GM21390 (cell line): ENCODE results near the gene SUGCT.
"Not testable (repeated sequence)": the region's sequence is repeated elsewhere in the genome, so short reads cannot be mapped to it uniquely, and the experiment has no call there.

Source experiments
- ATAC-seq: cut with Tn5 transposase; IDR thresholded peaks from one replicate; pipeline ENCODE4 v1.9.1; 2021; ENCODE audit not compliant: unreplicated experiment

Gene SUGCT

DNA sequence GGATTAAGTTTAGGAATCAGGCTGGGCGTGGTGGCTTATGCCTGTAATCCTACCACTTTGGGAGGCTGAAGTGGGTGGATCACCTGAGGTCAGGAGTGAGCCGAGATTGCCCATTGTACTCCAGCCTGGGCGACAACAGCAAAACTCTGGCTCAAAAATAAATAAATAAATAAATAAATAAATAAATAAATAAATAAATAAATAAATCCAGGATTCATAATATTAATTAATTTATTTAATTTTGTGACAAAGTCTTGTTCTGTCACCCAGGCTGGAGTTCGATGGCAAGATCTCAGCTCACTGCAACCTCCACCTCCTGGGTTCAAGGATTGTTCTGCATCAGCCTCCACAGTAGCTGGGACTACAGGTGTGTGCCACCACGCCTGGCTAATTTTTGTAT is 4.2 kb downstream of the SUGCT start:
- ATAC-seq, result no peak

DNA sequence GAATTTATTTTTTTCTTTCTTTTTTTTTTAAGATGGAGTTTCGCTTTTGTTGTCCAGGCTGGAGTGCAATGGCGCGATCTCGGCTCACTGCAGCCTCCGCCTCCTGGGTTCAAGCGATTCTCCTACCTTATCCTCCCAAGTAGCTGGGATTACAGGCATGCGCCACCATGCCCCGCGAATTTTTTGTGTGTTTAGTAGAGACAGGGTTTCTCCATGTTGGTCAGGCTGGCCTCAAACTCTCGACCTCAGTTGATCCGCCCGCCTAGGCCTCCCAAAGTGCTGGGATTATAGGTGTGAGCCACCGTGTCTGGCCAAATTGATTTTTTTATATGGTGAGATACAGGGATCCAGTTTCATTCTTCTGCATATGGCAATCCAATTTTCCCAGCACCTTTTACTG is 5.1 kb downstream of the SUGCT start:
- ATAC-seq, result not testable (repeated sequence)

DNA sequence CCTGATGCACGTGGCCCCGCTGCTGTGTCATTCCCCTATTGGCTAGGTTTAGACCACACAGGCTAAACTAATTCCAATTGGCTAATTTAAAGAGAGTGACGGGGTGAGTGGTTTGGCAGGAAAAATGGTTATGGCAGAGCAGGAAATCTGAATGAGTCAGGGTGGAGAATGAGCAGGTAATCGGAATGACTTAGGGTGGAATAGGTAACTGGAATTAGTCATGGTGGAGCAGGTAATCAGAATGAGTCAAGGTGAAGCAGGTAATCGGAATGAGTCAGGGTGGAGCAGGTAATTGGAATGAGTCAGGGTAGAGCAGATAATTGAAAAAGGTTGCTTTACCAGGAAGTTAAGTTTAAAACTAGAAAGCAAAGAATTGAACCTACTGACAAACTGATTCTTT is 7.1 kb downstream of the SUGCT start:
- not testable (repeated sequence) for ATAC-seq

DNA sequence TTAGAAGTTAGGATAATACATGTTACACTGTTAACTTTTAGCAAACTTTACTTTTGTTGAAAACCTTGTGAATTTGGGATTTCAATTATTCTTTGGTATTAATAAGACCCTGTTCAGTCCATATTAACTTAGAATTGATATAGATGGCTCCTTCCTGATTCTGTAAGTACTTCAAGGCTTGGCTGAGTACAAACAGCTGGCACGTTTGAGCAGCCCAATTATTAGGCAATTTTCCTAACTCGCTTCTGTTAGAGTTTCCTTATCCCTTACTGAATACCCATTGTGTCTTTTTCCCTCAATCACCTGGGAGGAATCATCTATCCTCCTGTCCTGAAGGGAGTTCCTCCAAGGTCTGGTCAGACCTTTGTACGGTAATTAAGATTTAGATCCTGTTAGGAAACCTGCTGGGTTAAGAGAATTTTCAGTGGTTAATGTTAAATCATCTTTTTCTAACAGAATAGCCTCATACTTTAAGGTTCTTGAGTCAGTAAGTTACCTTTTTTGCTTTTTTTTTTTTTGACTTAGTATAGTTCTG is 10.9 kb downstream of the SUGCT start:
- not testable (repeated sequence) for ATAC-seq

DNA sequence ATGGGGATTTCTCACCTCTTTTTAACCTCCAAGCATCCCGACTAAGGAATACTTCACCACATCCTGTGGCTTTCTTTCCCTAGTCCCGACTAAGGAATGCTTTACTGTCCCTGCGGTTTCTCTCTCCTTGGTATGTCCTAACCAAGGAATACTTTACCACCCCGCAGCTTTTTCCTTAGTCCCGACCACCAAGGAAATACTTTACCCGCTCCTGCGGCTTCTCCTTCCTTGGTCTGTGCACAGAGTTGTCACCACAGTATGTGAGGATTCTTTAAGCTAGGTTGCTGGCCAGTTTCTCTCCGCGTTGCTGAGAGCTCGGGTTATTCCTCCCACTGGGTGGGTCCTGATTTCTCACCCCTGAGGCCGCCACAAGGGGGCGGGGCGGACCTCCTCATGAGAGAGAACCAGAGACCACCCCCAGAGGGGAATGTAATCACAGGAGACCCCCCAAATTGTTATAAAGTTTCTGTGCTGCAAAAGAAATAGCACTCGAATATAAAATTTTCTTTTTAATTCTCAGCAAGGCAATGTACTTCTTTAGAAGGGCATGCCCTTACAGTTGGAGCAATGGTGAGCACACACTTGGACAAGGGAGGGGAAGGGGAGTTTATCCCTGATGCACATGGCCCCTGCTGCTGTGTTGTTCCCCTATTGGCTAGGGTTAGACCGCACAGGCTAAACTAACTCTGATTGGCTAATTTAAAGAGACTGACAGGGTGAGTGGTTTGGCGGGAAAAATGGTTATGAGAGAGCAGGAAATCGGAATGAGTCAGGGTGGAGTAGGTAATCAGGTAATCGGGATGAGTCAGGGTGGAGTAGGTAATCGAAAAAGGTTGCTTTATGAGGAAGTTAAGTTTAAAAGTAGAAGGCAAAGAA is 12.8 kb downstream of the SUGCT start:
- ATAC-seq, result no peak

DNA sequence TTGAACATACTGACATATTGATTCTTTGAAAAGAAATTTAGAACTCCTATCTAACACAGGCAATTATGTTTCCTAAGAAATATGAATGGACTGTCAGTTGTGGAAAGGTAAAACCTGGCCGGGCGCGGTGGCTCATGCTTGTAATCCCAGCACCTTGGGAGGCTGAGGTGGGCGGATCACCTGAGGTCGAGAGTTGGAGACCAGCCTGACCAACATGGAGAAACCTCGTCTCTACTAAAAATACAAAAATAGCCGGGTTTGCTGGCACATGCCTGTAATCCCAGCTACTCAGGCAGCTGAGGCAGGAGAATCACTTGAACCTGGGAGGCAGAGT is 13.4 kb downstream of the SUGCT start:
- ATAC-seq, result not testable (repeated sequence)

DNA sequence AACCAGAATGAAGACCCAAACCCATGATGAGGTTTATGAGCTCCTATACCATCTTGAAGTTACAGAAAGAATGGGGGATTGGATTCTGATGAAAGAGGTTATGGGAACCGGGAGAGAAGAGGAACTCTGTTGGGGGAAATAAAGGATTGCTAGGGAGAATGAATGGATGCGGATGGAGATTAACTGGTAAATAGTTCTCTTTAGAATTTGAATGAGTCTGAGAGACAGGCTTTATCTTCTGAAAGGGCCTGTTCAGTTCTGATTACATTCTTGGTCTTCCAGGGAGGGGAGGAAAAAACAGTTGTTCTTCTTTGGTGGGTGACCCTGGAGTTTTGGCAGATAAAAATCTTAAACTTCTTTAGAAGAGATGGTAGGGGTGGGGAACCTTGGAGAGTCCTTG is 13.9 kb downstream of the SUGCT start:
- ATAC-seq, result no peak

DNA sequence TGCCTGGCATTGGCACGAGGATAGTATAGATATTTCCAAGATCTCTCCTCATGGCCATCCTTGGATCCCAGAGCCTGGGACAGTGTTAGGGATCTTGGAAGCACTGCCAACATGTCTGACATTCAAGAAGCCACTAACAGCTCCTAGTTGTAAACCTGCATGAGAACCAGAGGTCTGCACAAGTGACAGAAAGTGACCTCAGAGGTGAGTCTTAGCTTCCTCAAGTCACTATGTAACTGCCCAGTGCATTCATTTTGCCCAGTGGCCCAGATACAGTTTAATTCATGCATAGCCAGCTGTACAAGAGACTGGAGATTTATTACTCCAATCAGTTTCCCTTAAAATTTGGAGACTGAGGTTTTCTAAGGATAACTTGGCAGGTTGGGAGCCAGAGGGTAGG is 16.7 kb downstream of the SUGCT start:
- no peak for ATAC-seq

DNA sequence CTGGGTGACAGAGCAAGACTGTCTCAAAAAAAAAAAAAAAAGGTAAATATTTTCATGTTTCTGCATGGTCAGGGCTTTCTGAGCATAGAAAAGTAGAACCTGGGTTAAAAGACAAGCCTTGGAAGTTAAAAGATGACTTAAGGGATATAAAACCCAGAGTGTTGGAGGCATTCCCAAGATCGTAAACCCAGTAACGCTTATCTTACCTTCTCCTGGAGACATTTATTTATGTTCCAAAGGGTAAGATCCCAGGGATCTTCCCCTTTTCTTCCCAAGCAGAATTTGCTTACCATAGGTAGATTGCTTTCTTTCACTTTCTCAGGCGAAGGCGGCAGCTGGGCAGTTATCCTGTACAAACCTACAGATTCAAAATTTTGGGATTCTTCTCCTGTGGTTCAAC is 22.2 kb downstream of the SUGCT start:
- ATAC-seq, result no peak

DNA sequence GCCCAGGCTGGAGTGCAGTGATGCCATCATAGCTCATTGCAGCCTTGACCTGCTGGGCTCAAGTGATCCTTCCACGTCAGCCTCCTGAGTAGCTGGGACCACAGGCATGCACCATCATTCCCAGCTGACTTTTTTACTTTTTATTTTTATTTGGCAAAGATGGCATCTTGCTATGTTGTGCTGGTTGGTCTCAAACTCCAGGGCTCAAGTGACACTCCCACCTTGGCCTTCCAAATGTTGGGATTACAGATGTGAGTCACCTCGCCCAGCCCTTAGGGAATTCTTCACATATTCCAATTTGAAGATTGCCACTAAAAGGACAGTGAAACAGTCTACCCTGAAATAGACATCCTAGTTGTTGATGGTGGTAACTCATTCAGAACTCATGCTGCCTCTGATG is 27.7 kb downstream of the SUGCT start:
- ATAC-seq, result no peak

DNA sequence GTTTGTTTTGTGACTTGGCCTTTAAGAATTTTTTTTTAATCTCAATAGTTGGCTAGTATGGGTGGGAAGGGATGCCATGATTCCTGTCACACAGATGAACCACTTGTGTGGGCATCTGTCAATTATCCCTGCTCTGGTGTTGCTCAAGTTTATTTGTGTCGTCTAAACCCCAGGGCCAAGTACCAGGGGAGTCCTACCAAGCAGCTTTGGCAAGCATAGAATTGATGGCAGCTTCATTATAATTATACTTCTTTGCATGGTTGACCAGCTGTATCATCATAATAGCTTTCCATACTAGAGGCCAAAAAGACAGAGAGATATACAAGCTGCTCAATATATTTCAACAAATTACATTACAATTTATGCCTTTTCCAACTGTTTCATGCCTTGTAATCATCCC is 30.4 kb downstream of the SUGCT start:
- ATAC-seq, result no peak

DNA sequence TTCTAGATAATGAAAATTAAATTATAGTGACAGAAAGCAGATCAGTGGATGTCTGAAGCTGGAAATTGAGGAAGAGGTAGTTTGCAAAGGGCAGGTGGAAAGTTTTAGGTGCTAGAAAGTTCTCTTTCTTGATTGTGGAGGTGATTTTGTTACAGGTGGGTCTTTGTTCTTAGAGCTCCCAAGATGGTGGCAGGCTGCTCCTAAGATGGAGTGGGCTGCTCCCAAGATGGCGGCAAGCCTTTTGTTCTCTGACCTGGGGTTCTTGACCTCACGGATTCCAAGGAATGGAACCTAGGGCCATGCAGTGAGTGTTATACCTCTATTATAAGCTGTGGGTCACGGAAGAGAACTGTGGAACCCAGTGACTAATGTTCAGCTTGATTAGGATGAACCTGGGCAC is 32.5 kb downstream of the SUGCT start:
- no peak for ATAC-seq

DNA sequence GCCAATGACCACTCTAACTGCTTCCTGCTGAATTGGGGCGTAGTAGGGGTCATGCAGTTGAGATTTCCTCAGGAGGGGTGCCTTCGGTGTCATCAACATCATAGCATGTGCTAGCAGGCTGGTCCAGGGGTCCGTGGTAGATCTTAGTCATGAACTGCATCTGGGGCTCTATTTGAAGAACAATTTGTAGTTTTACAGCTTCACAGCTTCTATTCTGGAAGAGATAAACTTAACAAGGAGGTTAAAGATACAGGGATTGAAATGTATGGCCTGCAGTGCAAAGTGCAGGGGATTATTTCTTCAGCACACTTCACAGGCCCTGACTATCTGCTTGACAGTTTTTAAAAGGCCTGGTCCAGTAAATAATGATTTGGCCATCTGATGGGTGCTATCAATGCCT is 33.5 kb downstream of the SUGCT start:
- not testable (repeated sequence) for ATAC-seq

DNA sequence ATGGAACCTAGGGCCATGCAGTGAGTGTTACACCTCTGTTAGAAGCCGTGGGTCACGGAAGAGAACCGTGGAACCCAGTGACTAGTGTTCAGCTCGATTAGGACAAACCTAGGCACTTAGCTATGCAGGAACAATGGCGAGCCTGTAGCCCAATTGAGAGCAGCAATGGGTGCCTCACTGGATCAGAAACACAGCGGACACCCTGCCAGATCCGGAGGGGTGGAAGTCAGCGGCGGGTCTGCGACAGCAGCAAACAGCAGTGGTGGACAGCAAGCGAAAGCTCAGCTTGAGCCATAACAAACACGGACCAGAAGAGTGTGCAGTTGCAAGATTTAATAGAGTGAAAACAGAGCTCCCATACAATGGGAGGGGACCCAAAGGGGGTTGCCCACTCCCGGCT is 38.3 kb downstream of the SUGCT start:
- ATAC-seq, result not testable (repeated sequence)

DNA sequence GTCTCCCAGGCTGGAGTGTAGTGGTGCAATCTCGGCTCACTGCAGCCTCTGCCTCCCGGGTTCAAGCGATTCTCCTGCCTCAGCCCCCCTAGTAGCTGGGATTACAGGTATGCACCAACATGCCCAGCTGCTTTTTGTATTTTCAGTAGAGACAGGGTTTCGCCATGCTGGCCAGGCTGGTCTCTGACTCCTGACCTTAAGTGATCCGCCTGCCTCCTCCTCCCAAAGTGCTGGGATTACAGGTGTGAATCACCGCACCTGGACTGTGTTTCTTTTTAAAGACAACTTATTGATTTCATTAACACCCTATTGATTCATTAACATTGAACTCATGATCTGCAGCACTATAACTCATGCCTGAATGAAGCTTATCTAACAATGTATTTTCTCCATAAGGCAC is 40.5 kb downstream of the SUGCT start:
- not testable (repeated sequence) for ATAC-seq

DNA sequence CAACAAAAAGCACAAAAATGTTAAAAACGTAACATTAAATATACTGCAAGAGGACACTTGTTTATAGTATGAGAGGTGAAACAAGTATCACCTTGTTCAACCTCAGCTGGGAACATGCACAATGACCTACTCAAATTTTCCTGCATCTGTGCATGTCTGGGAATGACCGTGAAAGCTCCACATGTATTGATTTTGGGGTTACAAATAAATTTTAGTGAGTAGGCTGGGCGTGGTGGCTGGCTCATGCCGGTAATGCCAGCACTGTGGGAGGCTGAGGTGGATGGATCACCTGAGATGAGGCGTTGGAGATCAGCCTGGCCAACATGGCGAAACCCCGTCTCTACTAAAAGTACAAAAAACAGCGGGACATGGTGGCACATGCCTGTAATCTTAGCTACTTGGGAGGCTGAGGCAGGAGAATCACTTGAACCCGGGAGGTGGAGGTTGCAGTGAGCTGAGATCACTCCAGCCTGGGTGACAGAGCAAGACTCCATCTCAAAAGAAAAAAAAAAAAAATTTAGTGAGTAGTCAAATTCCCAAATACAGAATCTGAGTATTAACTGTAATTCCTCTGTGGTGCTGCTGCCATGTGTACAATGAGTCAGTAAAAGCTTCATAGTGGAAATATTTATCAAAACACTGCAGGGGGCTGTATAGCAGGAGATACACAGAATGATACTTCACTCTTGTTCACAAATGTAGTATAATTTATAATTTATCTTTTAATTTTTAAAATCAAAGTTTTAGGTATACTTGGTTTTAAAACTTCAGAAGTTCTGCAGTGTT is 41.1 kb downstream of the SUGCT start:
- ATAC-seq, result no peak

DNA sequence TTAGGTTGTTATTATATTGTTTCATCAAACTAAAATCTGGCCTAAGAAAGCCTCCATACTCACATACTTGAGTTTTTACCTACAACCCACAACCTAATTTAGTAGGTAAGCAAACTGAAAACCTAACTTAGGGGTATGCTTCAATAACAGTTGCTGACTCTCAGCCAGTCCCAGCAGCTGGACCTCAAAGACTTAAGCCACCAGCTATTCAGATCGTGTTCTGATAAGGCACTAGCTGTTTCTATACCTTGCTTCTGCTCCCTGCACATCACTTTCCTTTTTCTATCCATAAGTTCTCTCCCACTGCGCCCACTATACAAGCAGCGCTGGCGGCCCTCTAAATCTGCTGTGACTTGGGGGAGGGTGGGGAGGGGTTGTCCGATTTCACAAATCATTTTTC is 42.3 kb downstream of the SUGCT start:
- ATAC-seq, result no peak

DNA sequence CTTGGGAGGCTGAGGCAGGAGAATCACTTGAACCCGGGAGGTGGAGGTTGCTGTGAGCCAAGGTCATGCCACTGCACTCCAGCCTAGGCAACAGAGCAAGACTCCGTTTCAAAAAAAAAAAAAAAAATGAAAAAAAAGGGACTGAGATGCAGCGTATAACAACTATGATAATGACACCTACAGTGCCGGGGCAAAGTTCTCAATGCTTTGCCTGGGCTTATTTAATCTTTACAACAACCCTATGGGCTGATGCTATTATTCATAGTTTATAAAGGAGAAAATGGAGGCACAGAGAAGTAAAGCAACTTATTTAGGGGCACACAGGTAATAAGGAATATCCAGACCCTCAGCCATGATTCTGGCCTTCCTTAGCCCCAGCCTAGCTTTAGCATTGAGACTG is 47.6 kb downstream of the SUGCT start:
- ATAC-seq, result no peak

DNA sequence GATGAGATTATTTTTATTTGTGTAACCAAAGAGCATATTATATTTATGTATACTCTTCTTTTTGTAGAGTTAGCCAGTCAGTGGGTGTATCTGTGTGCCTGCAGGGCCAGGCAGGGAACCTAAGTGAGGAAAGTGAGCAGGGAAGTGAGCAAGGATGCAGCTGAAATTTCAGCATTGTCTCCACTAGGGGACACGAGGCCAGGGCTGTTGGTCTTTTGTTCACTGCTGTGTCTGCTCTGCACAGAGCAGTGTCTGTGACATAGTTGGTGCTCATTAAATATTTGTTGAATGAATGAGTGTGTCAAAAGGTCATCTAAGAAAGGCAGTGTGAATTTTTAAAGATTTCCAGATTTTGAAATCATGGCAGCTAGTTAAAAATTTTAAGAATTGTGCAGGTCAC is 51.8 kb downstream of the SUGCT start:
- no peak for ATAC-seq

DNA sequence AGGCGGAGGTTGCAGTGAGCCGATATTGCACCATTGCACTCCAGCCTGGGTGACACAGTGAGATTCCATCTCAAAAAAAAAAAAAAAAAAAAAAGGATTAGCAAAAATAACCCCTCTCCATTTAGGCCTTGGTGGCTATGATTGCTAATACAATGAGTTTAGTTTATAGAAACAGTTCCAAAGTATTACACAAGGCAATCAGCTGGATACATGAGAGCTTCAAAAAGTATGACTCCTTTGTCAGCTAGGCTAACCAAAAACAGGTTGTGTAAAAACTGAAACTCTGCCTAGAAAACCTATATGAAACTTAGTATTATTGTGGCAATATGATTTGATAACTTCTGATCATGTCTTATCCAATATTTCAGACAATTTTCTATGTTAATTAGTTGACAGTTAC is 57.2 kb downstream of the SUGCT start:
- no peak for ATAC-seq

DNA sequence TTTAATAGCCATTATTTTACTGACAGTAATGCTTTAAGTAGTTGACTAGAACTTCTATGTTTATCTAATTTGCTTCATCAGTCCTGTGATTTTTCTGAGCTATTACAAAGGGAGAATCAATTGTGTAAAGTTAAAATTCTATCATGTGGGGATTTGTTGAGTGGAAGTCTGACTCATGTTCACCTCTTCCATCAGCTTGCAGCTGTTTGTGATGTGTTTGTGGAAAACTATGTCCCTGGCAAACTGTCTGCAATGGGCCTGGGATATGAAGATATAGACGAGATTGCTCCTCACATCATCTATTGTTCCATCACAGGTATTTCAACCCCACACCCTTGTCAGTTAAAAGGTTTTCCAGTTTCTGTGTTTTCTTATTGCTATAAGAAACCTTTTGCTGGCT is 59.9 kb downstream of the SUGCT start:
- no peak for ATAC-seq

DNA sequence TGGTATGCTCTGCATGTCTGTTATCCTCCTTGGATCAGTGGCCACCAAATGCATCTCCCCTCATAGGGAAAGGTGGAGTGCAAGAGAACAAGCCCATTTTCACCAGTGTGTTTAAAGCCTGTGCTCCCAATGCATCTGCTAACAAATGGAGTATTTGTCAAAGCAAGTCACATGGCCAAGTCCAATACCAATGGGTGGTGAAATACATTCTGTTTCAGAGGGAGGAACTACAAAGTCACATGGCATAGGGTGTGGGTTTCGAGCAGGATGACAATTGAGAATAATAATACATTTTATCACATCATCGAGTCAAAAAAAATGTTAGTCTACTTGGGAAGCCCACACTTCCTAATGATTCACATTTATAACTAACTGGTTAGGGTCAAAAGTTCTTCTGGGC is 62.7 kb downstream of the SUGCT start:
- ATAC-seq, result no peak
